ENCODE data around the gene SUCO. TPM values are rescaled to one million over a fixed set of nuclear protein-coding genes. Genes with fewer than 3 reads are reported as not detected.
"Not testable (repeated sequence)": the region's sequence is repeated elsewhere in the genome, so short reads cannot be mapped to it uniquely, and the experiment has no call there.

Gene SUCO
- total RNA-seq, 2 experiments from 2014 or later, result 18.8 to 20.6 TPM

GRCh38 chr1:172567720-172568119, 34.8 kb downstream of the SUCO start:
- intact Hi-C loops (cut with micrococcal nuclease), result no loop called here
- CTCF ChIA-PET, result no interaction called here

GRCh38 chr1:172574080-172574479, 41.1 kb downstream of the SUCO start:
- peaks cover 4% of the 10 kb centered on the region for H3K9me3 Mint-ChIP-seq
- POLR2A ChIA-PET, result no interaction called here
- H3K27ac Mint-ChIP-seq, result no peak overlapping the region
- no peaks in the 10 kb centered on the region for H3K4me1 Mint-ChIP-seq (ENCODE audit: low read depth)
- no peak overlapping the region for H3K4me3 Mint-ChIP-seq
- CTCF ChIA-PET, result interaction anchor here (2.1 kb wide), 1 partner anchor 146 kb away, joined by 4 read pairs; no protein-coding TSS in a partner anchor
- no peak for DNase-seq
- peaks cover 31% of the 10 kb centered on the region for H3K36me3 Mint-ChIP-seq
- intact Hi-C loops (cut with micrococcal nuclease), result no loop called here
- H3K27me3 Mint-ChIP-seq, result no peaks in the 10 kb centered on the region

More at GRCh38 chr1:172567720-172568119, 34.8 kb downstream of the SUCO start:
- Mint-ChIP-seq H3K27me3 (no peaks in the 10 kb centered on the region), H3K36me3 (peaks cover 49% of the 10 kb centered on the region), H3K4me1 (ENCODE audit: low read depth) (peaks cover 4% of the 10 kb centered on the region), H3K27ac (no peak overlapping the region), H3K9me3 (peaks cover 4% of the 10 kb centered on the region), H3K4me3 (no peak overlapping the region)
- POLR2A ChIA-PET, result no interaction called here
- no peak for DNase-seq

- Mint-ChIP-seq H3K27ac (no peak overlapping the region), H3K36me3 (peaks cover 18% of the 10 kb centered on the region), H3K4me3 (no peak overlapping the region), H3K4me1 (ENCODE audit: low read depth) (peaks cover 14% of the 10 kb centered on the region), H3K9me3 (no peaks in the 10 kb centered on the region), H3K27me3 (no peaks in the 10 kb centered on the region)
- ChIA-PET POLR2A (no interaction called here), CTCF (interaction anchor here (1.3 to 1.5 kb wide), 2 partner anchors 134 to 141 kb away, joined by 3 to 4 read pairs; no protein-coding TSS in a partner anchor)
- no peak for DNase-seq
- intact Hi-C loops (cut with micrococcal nuclease), result no loop called here
Measured at GRCh38 chr1:172578586-172578985, 45.6 kb downstream of the SUCO start.

- POLR2A ChIA-PET, result no interaction called here
- CTCF ChIA-PET, result interaction anchor here (1.5 to 2.3 kb wide), 2 partner anchors 139 to 147 kb away, joined by 6 to 12 read pairs; no protein-coding TSS in a partner anchor
- no peaks in the 10 kb centered on the region for H3K27me3 Mint-ChIP-seq
- peaks cover 17% of the 10 kb centered on the region for H3K4me1 Mint-ChIP-seq (ENCODE audit: low read depth)
- intact Hi-C loops (cut with micrococcal nuclease), result no loop called here
- DNase-seq, result no peak
- no peak overlapping the region for H3K27ac Mint-ChIP-seq
- H3K9me3 Mint-ChIP-seq, result no peaks in the 10 kb centered on the region
- H3K36me3 Mint-ChIP-seq, result peaks cover 12% of the 10 kb centered on the region
- H3K4me3 Mint-ChIP-seq, result no peak overlapping the region
Measured at GRCh38 chr1:172581273-172581672, 48.3 kb downstream of the SUCO start.

- Mint-ChIP-seq H3K27ac (no peak overlapping the region), H3K4me3 (no peak overlapping the region), H3K36me3 (peaks cover 12% of the 10 kb centered on the region), H3K4me1 (ENCODE audit: low read depth) (peaks cover 17% of the 10 kb centered on the region), H3K9me3 (no peaks in the 10 kb centered on the region), H3K27me3 (no peaks in the 10 kb centered on the region)
- intact Hi-C loops (cut with micrococcal nuclease), result no loop called here
- DNase-seq, result no peak
- ChIA-PET CTCF (interaction anchor here (0.7 to 2.3 kb wide), 3 partner anchors 28 to 146 kb away, joined by 3 to 12 read pairs (median 6); no protein-coding TSS in a partner anchor), POLR2A (no interaction called here)
Measured at GRCh38 chr1:172581779-172582178, 48.8 kb downstream of the SUCO start.

- CTCF ChIA-PET, result interaction anchor here (1.5 kb wide), 1 partner anchor 145 kb away, joined by 6 read pairs; no protein-coding TSS in a partner anchor
- intact Hi-C loops (cut with micrococcal nuclease), result no loop called here
- Mint-ChIP-seq H3K27me3 (no peaks in the 10 kb centered on the region), H3K36me3 (peaks cover 11% of the 10 kb centered on the region), H3K4me3 (no peak overlapping the region), H3K4me1 (ENCODE audit: low read depth) (peaks cover 17% of the 10 kb centered on the region), H3K27ac (no peak overlapping the region), H3K9me3 (no peaks in the 10 kb centered on the region)
- POLR2A ChIA-PET, result no interaction called here
- no peak for DNase-seq
Measured at GRCh38 chr1:172582889-172583288, 49.9 kb downstream of the SUCO start.

GRCh38 chr1:172585348-172585747, 52.4 kb downstream of the SUCO start:
- CTCF ChIA-PET, result interaction anchor here (0.8 to 1.3 kb wide), 4 partner anchors 90 to 156 kb away, joined by 3 read pairs; no protein-coding TSS in a partner anchor
- Mint-ChIP-seq H3K36me3 (peaks cover 20% of the 10 kb centered on the region), H3K9me3 (no peaks in the 10 kb centered on the region), H3K4me1 (ENCODE audit: low read depth) (peaks cover 39% of the 10 kb centered on the region), H3K4me3 (no peak overlapping the region), H3K27me3 (no peaks in the 10 kb centered on the region), H3K27ac (no peak overlapping the region)
- POLR2A ChIA-PET, result no interaction called here
- DNase-seq, result no peak
- intact Hi-C loops (cut with micrococcal nuclease), result loop anchor here (5.0 kb wide), 2 partner anchors 48 to 133 kb away; no protein-coding TSS in a partner anchor

GRCh38 chr1:172585861-172586260, 52.9 kb downstream of the SUCO start:
- Mint-ChIP-seq H3K36me3 (peaks cover 23% of the 10 kb centered on the region), H3K4me1 (ENCODE audit: low read depth) (peaks cover 42% of the 10 kb centered on the region), H3K9me3 (no peaks in the 10 kb centered on the region), H3K27me3 (no peaks in the 10 kb centered on the region), H3K4me3 (no peak overlapping the region), H3K27ac (no peak overlapping the region)
- CTCF ChIA-PET, result interaction anchor here (0.8 to 1.2 kb wide), 3 partner anchors 90 to 142 kb away, joined by 3 read pairs; no protein-coding TSS in a partner anchor
- intact Hi-C loops (cut with micrococcal nuclease), result loop anchor here (5.0 kb wide), 2 partner anchors 49 to 134 kb away; no protein-coding TSS in a partner anchor
- no peak for DNase-seq
- POLR2A ChIA-PET, result no interaction called here

GRCh38 chr1:172588296-172589291, 55.6 kb downstream of the SUCO start:
- H3K27ac Mint-ChIP-seq, result peak overlapping the region; percentile 49
- no peak overlapping the region for H3K4me3 Mint-ChIP-seq
- peaks cover 28% of the 10 kb centered on the region for H3K4me1 Mint-ChIP-seq (ENCODE audit: low read depth)
- ChIA-PET CTCF (interaction anchor here (1.1 to 1.9 kb wide), 7 partner anchors 50 to 153 kb away, joined by 3 to 10 read pairs (median 3); no protein-coding TSS in a partner anchor), POLR2A (interaction anchor here (0.6 to 1.1 kb wide), 3 partner anchors 15 to 136 kb away, joined by 3 read pairs; no protein-coding TSS in a partner anchor)
- intact Hi-C loops (cut with micrococcal nuclease), result loop anchor here (1.0 to 5.0 kb wide), 4 partner anchors 51 to 136 kb away; no protein-coding TSS in a partner anchor
- peaks cover 46% of the 10 kb centered on the region for H3K36me3 Mint-ChIP-seq
- DNase-seq, result peak; percentile 43
- no peaks in the 10 kb centered on the region for H3K27me3 Mint-ChIP-seq
- H3K9me3 Mint-ChIP-seq, result peaks cover 2% of the 10 kb centered on the region

- intact Hi-C loops (cut with micrococcal nuclease), result loop anchor here (1.0 to 5.0 kb wide), 4 partner anchors 50 to 137 kb away; no protein-coding TSS in a partner anchor
- Mint-ChIP-seq H3K9me3 (peaks cover 2% of the 10 kb centered on the region), H3K4me3 (no peak overlapping the region), H3K27ac (no peak overlapping the region), H3K4me1 (ENCODE audit: low read depth) (peaks cover 33% of the 10 kb centered on the region), H3K27me3 (no peaks in the 10 kb centered on the region), H3K36me3 (peaks cover 53% of the 10 kb centered on the region)
- POLR2A ChIA-PET, result interaction anchor here (0.9 to 1.1 kb wide), 2 partner anchors 14 to 135 kb away, joined by 3 read pairs; no protein-coding TSS in a partner anchor
- CTCF ChIA-PET, result interaction anchor here (1.1 to 1.9 kb wide), 6 partner anchors 49 to 152 kb away, joined by 3 to 10 read pairs (median 6); partner anchors contain the start of gene FASLG
- DNase-seq, result no peak
Measured at GRCh38 chr1:172589553-172589952, 56.6 kb downstream of the SUCO start.

- H3K27ac Mint-ChIP-seq; intact Hi-C loops (cut with micrococcal nuclease); H3K9me3 Mint-ChIP-seq; H3K4me3 Mint-ChIP-seq; DNase-seq; H3K27me3 Mint-ChIP-seq: not testable (repeated sequence)
- peaks cover 37% of the 10 kb centered on the region for H3K4me1 Mint-ChIP-seq (ENCODE audit: low read depth)
- ChIA-PET CTCF (interaction anchor here (0.9 kb wide), 1 partner anchor 136 kb away, joined by 3 read pairs; no protein-coding TSS in a partner anchor), POLR2A (interaction anchor here (1.0 kb wide), 1 partner anchor 12 kb away, joined by 3 read pairs; no protein-coding TSS in a partner anchor)
- peaks cover 72% of the 10 kb centered on the region for H3K36me3 Mint-ChIP-seq
Measured at GRCh38 chr1:172591429-172591828, 58.5 kb downstream of the SUCO start.

GRCh38 chr1:172595066-172595465, 62.1 kb downstream of the SUCO start:
- CTCF ChIA-PET, result interaction anchor here (2.0 kb wide), 1 partner anchor 14 kb away, joined by 4 read pairs; no protein-coding TSS in a partner anchor
- POLR2A ChIA-PET; intact Hi-C loops (cut with micrococcal nuclease); H3K27ac Mint-ChIP-seq; DNase-seq; H3K27me3 Mint-ChIP-seq; H3K4me3 Mint-ChIP-seq; H3K9me3 Mint-ChIP-seq: not testable (repeated sequence)
- Mint-ChIP-seq H3K36me3 (peaks cover 72% of the 10 kb centered on the region), H3K4me1 (ENCODE audit: low read depth) (peaks cover 23% of the 10 kb centered on the region)
